ENCODE measurements around the gene RABL6. TPM values are rescaled to one million over a fixed set of nuclear protein-coding genes. Genes with fewer than 3 reads are reported as not detected.
"Not testable (repeated sequence)": the region's sequence is repeated elsewhere in the genome, so short reads cannot be mapped to it uniquely, and the experiment has no call there.

RABL6 gene
- total RNA-seq, 2 experiments from 2014 or later: 117 to 118 TPM

DNA sequence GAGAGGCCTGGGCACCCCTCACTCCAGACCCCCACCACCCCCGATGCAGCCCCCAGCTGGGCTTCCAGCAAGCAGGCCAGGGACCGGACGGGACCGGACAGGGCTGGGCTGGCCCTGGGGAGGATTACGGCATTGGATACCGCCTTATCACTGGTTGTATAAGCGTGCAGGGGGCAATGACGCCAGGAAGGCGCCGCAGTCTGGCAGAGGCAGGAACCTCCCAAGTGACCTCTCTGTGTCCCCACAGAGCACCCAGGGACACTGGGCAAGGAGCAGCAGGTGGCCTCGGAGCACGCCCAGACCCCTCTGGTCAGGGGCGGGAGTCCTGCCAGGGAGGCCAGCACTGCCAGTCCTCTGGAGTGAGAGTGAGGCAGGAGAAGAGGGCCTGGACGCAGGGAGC lies 42.7 kb upstream of the RABL6 start:
- CTCF ChIA-PET: no interaction called here

DNA sequence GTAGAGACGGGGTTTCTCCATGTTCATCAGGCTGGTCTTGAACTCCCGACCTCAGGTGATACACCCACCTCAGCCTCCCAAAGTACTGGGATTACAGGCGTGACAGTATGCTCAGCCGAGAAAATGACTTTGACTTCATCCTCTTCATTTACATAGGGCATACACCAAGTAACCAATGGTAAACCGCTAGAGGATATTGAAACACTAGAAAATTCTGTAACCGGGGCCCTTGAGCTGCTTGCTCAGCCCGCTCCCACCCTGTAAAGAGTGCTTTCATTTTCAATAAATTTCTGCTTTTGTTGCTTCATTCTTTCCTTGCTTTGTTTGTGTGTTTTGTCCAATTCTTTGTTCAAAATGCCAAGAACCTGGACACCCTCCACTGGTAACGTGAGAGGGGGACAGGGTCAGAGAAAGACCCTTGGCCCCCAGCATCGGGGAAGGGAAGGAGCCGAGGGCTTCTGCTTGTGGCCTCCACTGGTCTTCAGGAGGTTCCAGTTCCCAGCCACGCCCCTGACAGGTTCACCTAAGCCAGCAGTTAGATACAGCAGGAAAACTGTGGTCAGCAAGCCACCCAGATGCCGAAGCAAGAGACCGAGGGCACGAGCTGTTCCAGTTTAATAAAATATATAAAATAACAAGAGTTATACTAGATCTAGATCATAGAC lies 41.9 kb upstream of the RABL6 start:
- H3K9me3 Mint-ChIP-seq (ENCODE audit: insufficient read depth); H3K4me3 Mint-ChIP-seq; ATAC-seq; H3K27ac Mint-ChIP-seq; H3K27me3 Mint-ChIP-seq (ENCODE audit: low read depth); H3K36me3 Mint-ChIP-seq (ENCODE audit: low read depth); DNase-seq: not testable (repeated sequence)
- ChIA-PET POLR2A (interaction anchor here (1.2 kb wide), 1 partner anchor 39 kb away, joined by 4 read pairs; no protein-coding TSS in a partner anchor), CTCF (interaction anchor here (0.9 to 1.7 kb wide), 5 partner anchors 8 to 269 kb away, joined by 3 to 6 read pairs (median 4); partner anchors contain the start of gene LCN8)
- H3K4me1 Mint-ChIP-seq (ENCODE audit: low read depth): peaks cover 11% of the 10 kb centered on the region

More for the DNA sequence above, 42.7 kb upstream of the RABL6 start:
- H3K4me3 Mint-ChIP-seq: no peak overlapping the region
- no peak overlapping the region for H3K27ac Mint-ChIP-seq
- H3K36me3 Mint-ChIP-seq (ENCODE audit: low read depth): no peaks in the 10 kb centered on the region
- no peaks in the 10 kb centered on the region for H3K9me3 Mint-ChIP-seq (ENCODE audit: insufficient read depth)
- POLR2A ChIA-PET: interaction anchor here (1.4 kb wide), 1 partner anchor 37 kb away, joined by 5 read pairs; no protein-coding TSS in a partner anchor
- DNase-seq (no peak), ATAC-seq (no peak)
- H3K4me1 Mint-ChIP-seq (ENCODE audit: low read depth): peaks cover 11% of the 10 kb centered on the region
- H3K27me3 Mint-ChIP-seq (ENCODE audit: low read depth): no peaks in the 10 kb centered on the region

DNA sequence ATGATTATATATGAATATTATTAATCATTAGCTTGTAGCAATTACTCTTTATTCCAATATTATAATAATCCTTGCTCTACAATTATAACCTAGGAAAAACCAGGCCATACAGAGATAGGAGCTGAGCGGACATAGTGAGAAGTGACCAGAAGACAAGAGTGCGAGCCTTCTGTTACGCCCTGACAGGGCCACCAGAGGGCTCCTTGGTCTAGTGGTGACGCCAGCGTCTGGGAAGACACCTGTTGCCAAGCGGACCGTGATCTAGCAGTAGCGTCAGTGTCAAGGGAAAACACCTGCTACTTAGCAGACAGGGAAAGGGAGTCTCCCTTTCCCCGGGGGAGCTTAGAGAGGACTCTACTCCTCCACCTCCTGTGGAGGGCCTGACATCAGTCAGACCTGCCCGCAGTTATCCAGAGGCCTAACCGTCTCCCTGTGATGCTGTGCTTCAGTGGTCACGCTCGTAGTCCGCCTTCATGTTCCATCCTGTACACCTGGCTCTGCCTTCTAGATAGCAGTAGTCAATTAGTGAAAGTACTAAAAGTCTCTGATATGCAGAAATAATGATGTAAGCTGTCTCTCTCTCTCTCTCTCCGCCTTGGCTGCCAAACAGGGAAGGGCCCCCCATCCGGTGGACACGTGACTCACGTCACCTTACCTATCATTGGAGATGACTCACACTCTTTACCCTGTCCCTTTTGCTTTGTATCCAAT lies 41.2 kb upstream of the RABL6 start:
- not testable (repeated sequence) for H3K9me3 Mint-ChIP-seq (ENCODE audit: insufficient read depth); H3K27ac Mint-ChIP-seq; H3K36me3 Mint-ChIP-seq (ENCODE audit: low read depth); H3K4me3 Mint-ChIP-seq; ATAC-seq; H3K27me3 Mint-ChIP-seq (ENCODE audit: low read depth)
- POLR2A ChIA-PET: interaction anchor here (0.6 to 1.2 kb wide), 2 partner anchors 37 to 40 kb away, joined by 3 to 4 read pairs; no protein-coding TSS in a partner anchor
- peaks cover 11% of the 10 kb centered on the region for H3K4me1 Mint-ChIP-seq (ENCODE audit: low read depth)
- CTCF ChIA-PET: interaction anchor here (0.9 to 1.7 kb wide), 5 partner anchors 9 to 268 kb away, joined by 3 to 6 read pairs (median 4); partner anchors contain the start of gene LCN8
- DNase-seq: peak; percentile 58

DNA sequence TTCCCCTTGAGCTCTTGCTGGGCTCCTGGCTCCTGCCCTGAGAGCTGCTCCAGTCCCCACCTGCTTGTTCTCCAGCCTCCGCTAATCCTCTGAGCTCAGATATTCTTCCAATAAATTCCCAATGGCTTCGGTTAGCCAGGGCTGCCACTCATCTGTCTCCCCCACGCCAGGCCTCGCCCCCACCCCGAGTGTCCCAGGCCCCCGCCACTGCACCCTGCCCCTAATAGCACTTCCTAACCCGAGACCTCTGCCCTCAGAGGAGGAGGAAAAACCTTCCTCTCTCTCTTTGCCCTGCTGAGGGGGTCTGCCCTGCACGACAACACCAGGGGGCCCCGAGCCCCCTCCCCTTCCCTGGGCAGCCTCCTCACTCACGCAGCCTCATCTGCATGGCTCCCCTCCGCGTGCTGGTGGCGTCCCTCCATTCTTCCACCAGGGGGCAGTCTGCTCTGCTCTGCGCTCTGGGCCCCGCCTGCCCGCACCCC lies 38.0 kb upstream of the RABL6 start:
- H3K27me3 Mint-ChIP-seq (ENCODE audit: low read depth): no peaks in the 10 kb centered on the region
- ATAC-seq (peak; percentile 78), DNase-seq (peak; percentile 65)
- H3K9me3 Mint-ChIP-seq (ENCODE audit: insufficient read depth): peaks cover 5% of the 10 kb centered on the region
- H3K4me1 Mint-ChIP-seq (ENCODE audit: low read depth): peaks cover 17% of the 10 kb centered on the region
- ChIA-PET POLR2A (no interaction called here), CTCF (interaction anchor here (0.8 to 1.2 kb wide), 3 partner anchors 8 to 42 kb away, joined by 4 to 5 read pairs (median 5); no protein-coding TSS in a partner anchor)
- H3K4me3 Mint-ChIP-seq: no peak overlapping the region
- no peaks in the 10 kb centered on the region for H3K36me3 Mint-ChIP-seq (ENCODE audit: low read depth)
- H3K27ac Mint-ChIP-seq: no peak overlapping the region

DNA sequence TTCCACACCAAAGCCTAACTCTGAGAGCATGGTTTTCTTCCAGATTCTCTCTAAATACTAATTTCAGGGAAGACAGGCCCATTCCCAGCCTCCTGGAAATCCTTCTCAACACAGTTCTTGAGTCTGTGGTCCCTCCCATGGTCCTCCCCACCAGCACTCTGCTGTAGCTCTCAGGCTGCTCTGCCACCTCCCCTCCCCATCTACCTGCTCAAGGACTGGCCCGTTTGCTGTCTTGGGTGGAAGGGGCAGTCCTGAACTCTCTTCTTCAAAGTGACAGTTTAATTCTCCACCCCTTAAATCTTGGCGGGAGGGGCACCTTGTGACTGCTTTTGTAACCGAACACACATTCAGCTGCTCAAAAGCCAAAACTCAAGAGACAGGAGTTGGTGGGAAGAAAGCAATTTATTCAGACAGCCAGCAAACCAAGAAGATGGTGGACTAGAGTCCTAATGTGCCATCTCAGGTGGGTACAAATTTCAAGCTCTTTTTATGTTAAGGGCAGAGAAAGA lies 35.8 kb upstream of the RABL6 start:
- Mint-ChIP-seq H3K4me3 (no peak overlapping the region), H3K36me3 (ENCODE audit: low read depth) (no peaks in the 10 kb centered on the region), H3K9me3 (ENCODE audit: insufficient read depth) (peaks cover 5% of the 10 kb centered on the region), H3K27me3 (ENCODE audit: low read depth) (peaks cover under 1% of the 10 kb centered on the region), H3K27ac (no peak overlapping the region), H3K4me1 (ENCODE audit: low read depth) (peaks cover 7% of the 10 kb centered on the region)
- POLR2A ChIA-PET: no interaction called here
- ATAC-seq (no peak), DNase-seq (no peak)
- CTCF ChIA-PET: interaction anchor here (1.2 kb wide), 2 partner anchors 12 to 45 kb away, joined by 3 read pairs; no protein-coding TSS in a partner anchor

DNA sequence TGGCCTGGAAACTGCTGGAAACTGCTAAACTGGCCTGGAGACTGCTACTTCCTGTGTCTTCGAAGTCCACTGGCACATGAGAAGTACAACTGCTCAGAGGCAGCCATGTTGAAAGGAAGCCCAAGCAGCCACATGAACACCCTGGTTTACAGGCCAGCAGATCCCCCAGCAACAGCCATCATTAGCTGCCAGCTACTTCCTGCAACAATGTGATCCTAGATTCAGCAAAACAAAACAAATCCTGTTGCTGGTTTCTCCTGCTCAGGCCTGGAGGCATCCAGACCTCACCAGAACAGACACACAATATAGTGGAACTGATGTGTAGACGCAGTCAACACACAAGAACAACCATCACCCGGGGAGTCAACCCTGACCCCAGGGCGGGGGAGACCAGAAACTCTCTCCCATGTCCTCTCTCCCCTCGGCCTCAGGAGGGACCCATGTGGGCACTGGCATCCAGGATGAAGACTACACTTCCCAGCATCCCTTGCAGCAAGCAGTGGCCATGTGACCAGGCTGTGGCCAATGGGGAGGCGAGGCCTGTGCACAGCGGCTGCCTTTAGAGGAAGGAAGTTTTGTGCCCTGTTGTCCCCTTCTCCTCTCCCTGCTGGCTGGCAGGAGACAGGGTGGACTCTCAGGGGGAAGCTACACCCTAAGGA lies 34.2 kb upstream of the RABL6 start:
- ATAC-seq (peak; percentile 66), DNase-seq (peak; percentile 47)
- Mint-ChIP-seq H3K9me3 (ENCODE audit: insufficient read depth) (peaks cover 5% of the 10 kb centered on the region), H3K4me3 (no peak overlapping the region), H3K36me3 (ENCODE audit: low read depth) (no peaks in the 10 kb centered on the region), H3K27me3 (ENCODE audit: low read depth) (peaks cover 9% of the 10 kb centered on the region), H3K4me1 (ENCODE audit: low read depth) (peaks cover 6% of the 10 kb centered on the region), H3K27ac (no peak overlapping the region)
- POLR2A ChIA-PET: no interaction called here
- CTCF ChIA-PET: no interaction called here

DNA sequence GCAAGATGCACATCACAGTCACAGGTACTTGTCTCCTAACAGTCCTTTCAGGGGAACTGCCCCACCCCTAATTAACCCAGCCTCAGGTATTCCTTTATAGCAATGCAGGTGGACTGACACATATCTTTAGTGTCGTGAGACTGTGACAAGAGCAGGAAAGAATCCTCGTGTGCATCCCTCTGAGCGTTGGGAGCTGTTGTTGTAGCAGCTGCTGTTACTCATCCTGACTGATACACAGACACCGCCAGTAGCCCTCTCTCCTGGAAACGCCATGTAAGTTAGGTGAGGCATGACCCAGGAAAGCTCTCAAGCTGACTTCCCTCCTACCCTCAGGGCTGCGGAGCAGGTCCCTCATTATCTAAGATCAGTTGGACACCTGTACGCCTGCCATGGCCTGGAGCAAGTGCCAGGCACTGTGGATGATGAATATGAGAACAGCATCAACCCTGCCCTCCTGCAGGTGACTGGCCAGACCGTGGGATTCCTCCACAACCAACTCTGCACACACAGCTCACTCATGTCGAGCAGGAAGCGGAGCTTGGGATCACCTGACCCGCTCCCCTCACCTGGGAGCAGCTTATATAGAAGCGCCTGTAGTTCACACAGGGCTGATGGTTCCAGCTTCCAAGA lies 33.2 kb upstream of the RABL6 start:
- CTCF ChIA-PET: interaction anchor here (1.3 kb wide), 1 partner anchor 260 kb away, joined by 3 read pairs; no protein-coding TSS in a partner anchor
- peaks cover 5% of the 10 kb centered on the region for H3K9me3 Mint-ChIP-seq (ENCODE audit: insufficient read depth)
- DNase-seq: no peak

DNA sequence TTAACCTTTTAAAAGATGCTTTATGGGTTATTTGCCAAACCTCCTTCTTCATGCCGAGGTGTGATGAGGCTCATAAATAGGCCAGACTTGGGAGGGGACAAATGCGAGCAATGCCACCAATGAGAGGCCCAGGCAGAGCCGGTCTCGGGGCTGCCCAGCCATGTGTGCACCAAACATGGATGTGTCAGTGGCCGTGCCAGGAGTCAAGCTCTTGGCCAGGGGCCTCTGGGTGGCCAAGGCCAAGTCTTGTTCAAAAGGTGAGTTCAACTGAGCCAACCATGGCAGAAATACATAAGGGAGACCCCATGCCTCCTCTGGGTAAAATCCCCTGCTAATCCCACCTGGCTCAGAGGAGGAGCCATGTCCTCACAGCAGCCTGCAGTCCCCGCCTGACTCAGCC lies 32.6 kb upstream of the RABL6 start:
- POLR2A ChIA-PET: no interaction called here
- no peaks in the 10 kb centered on the region for H3K36me3 Mint-ChIP-seq (ENCODE audit: low read depth)
- peaks cover 5% of the 10 kb centered on the region for H3K9me3 Mint-ChIP-seq (ENCODE audit: insufficient read depth)
- no peak for ATAC-seq
- peaks cover 6% of the 10 kb centered on the region for H3K4me1 Mint-ChIP-seq (ENCODE audit: low read depth)
- H3K4me3 Mint-ChIP-seq: no peak overlapping the region
- H3K27ac Mint-ChIP-seq: no peak overlapping the region
- DNase-seq: no peak
- H3K27me3 Mint-ChIP-seq (ENCODE audit: low read depth): peaks cover 15% of the 10 kb centered on the region
- CTCF ChIA-PET: interaction anchor here (1.3 kb wide), 1 partner anchor 260 kb away, joined by 3 read pairs; no protein-coding TSS in a partner anchor

More for the DNA sequence above, 33.2 kb upstream of the RABL6 start:
- POLR2A ChIA-PET: interaction anchor here (0.6 kb wide), 1 partner anchor 296 kb away, joined by 3 read pairs; the partner anchor contains the start of gene SAPCD2
- Mint-ChIP-seq H3K4me3 (no peak overlapping the region), H3K27ac (no peak overlapping the region), H3K27me3 (ENCODE audit: low read depth) (peaks cover 15% of the 10 kb centered on the region), H3K36me3 (ENCODE audit: low read depth) (no peaks in the 10 kb centered on the region), H3K4me1 (ENCODE audit: low read depth) (peaks cover 6% of the 10 kb centered on the region)
- no peak for ATAC-seq

DNA sequence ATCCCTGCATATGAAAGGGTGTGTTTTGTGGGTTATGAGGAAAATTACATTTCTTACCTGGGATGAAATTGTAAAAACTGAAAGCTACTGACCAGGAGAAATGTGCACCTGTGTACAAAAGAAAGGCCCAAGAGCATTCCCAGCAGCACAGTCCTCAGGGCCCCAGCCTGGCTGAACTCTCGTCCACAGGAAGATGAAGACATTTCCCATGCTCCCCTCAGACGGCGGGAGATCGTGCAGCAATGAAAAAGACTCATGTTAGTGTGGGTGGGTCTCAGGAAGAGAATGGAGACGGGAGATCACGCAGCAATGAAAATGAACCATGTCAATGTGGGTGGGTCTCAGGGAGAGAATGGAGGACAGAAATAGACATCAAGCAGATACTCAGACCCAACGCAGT lies 30.8 kb upstream of the RABL6 start:
- Mint-ChIP-seq H3K4me1 (ENCODE audit: low read depth) (peaks cover 6% of the 10 kb centered on the region), H3K36me3 (ENCODE audit: low read depth) (no peaks in the 10 kb centered on the region), H3K4me3 (no peak overlapping the region), H3K27me3 (ENCODE audit: low read depth) (peaks cover 24% of the 10 kb centered on the region), H3K9me3 (ENCODE audit: insufficient read depth) (peaks cover 5% of the 10 kb centered on the region), H3K27ac (no peak overlapping the region)
- ChIA-PET POLR2A (interaction anchor here (1.0 kb wide), 1 partner anchor 49 kb away, joined by 3 read pairs; no protein-coding TSS in a partner anchor), CTCF (interaction anchor here (0.9 to 3.0 kb wide), 7 partner anchors 9 to 259 kb away, joined by 3 to 14 read pairs (median 5); no protein-coding TSS in a partner anchor)
- DNase-seq: no peak
- no peak for ATAC-seq

DNA sequence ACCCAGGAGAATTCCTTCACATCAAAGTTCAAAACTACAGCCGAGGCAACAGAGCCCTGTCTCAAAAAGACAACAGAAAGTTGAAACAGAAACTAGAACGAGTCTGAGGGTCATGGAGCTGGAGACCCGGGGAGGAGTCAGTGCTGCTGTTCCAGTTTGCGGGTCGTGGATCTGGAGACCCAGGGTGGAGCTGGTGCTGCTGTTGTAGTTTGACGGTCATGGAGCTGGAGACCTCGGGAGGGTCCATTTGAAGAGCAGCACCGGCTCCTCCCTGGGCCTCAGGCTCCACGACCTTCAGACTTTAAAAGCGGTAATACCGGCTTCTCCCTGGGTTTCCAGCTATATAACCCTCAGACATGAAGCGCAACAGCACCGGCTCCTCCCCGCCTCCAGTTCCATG lies 30.4 kb upstream of the RABL6 start:
- Mint-ChIP-seq H3K4me1 (ENCODE audit: low read depth) (peaks cover 6% of the 10 kb centered on the region), H3K36me3 (ENCODE audit: low read depth) (no peaks in the 10 kb centered on the region), H3K27me3 (ENCODE audit: low read depth) (peaks cover 24% of the 10 kb centered on the region), H3K9me3 (ENCODE audit: insufficient read depth) (peaks cover 5% of the 10 kb centered on the region), H3K4me3 (no peak overlapping the region), H3K27ac (no peak overlapping the region)
- POLR2A ChIA-PET: interaction anchor here (1.0 kb wide), 1 partner anchor 49 kb away, joined by 3 read pairs; no protein-coding TSS in a partner anchor
- DNase-seq (no peak), ATAC-seq (no peak)
- CTCF ChIA-PET: interaction anchor here (0.9 to 3.0 kb wide), 12 partner anchors 8 to 258 kb away, joined by 3 to 14 read pairs (median 5); partner anchors contain the start of gene LCN8

DNA sequence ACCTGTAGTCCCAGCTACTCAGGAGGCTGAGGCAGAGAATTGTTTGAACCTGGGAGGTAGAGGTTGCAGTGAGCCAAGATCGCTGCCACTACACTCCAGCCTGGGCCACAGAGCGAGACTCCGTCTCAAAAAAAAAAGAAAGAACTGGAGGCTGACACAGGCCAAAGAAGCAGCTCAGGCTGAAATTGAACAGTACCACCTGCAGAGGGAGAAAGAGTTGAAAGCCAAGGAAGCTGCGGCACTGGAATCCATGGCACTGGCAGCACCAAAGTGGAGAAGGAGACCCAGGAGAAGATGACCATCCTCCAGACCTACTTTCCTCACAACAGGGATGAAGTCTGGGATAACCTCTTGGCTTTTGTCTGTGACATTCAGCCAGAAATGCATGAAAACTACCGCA lies 27.9 kb upstream of the RABL6 start:
- ATAC-seq (no peak), DNase-seq (no peak)
- Mint-ChIP-seq H3K4me3 (no peak overlapping the region), H3K9me3 (ENCODE audit: insufficient read depth) (no peaks in the 10 kb centered on the region), H3K27ac (no peak overlapping the region), H3K4me1 (ENCODE audit: low read depth) (no peaks in the 10 kb centered on the region), H3K36me3 (ENCODE audit: low read depth) (no peaks in the 10 kb centered on the region), H3K27me3 (ENCODE audit: low read depth) (peaks cover 31% of the 10 kb centered on the region)
- ChIA-PET CTCF (interaction anchor here (0.8 to 1.7 kb wide), 2 partner anchors 12 to 267 kb away, joined by 4 to 7 read pairs; partner anchors contain the start of gene NPDC1), POLR2A (no interaction called here)

Measured in activated CD8-positive, alpha-beta T cell treated with anti-CD3 and anti-CD28 coated beads, Interleukin-2, amount 10 ng/mL, durations not matched to agents 7 days and 5 days (primary cell).